HG02870 (cell line): Measurements from ENCODE around the gene SMARCAL1.
"Not testable (repeated sequence)": the region's sequence is repeated elsewhere in the genome, so short reads cannot be mapped to it uniquely, and the experiment has no call there.

Source experiments
- ATAC-seq: cut with Tn5 transposase; IDR thresholded peaks from one replicate; pipeline ENCODE4 v1.9.1; 2021; ENCODE audit warnings: mild to moderate bottlenecking, moderate library complexity; ENCODE audit not compliant: unreplicated experiment

The SMARCAL1 gene

GRCh38 chr2:216412022-216412999, at the start of gene SMARCAL1:
TSS of gene SMARCAL1 (plus strand) at chr2:216412484. CDS start at chr2:216414705, 2,221 bp downstream.
- peak; percentile 92 for ATAC-seq

GRCh38 chr2:216362730-216363129, 49.6 kb upstream of the SMARCAL1 start:
- no peak for ATAC-seq

- no peak for ATAC-seq
These were observed 49.1 kb upstream of the SMARCAL1 start for GRCh38 chr2:216363221-216363620.

- ATAC-seq: no peak
These were observed 46.8 kb upstream of the SMARCAL1 start for GRCh38 chr2:216365518-216365917.

- no peak for ATAC-seq
These were observed 45.4 kb upstream of the SMARCAL1 start for GRCh38 chr2:216366777-216367471.

GRCh38 chr2:216369821-216370220, 42.5 kb upstream of the SMARCAL1 start:
- no peak for ATAC-seq

- no peak for ATAC-seq
These were observed 41.1 kb upstream of the SMARCAL1 start for GRCh38 chr2:216370961-216371712.

GRCh38 chr2:216371721-216372702, 40.3 kb upstream of the SMARCAL1 start, which contains the start of gene MARCHF4:
TSS of gene MARCHF4 (minus strand) at chr2:216372483. CDS start at chr2:216370260, 2,223 bp downstream.
- no peak for ATAC-seq

- no peak for ATAC-seq
These were observed 39.5 kb upstream of the SMARCAL1 start for GRCh38 chr2:216372761-216373291.

- no peak for ATAC-seq
These were observed 38.4 kb upstream of the SMARCAL1 start for GRCh38 chr2:216373896-216374295.

- ATAC-seq: no peak
These were observed 37.0 kb upstream of the SMARCAL1 start for GRCh38 chr2:216375286-216375685.

- ATAC-seq: no peak
These were observed 32.3 kb upstream of the SMARCAL1 start for GRCh38 chr2:216379977-216380376.

GRCh38 chr2:216384409-216384808, 27.9 kb upstream of the SMARCAL1 start:
- not testable (repeated sequence) for ATAC-seq

GRCh38 chr2:216385478-216385877, 26.8 kb upstream of the SMARCAL1 start:
- ATAC-seq: no peak

GRCh38 chr2:216387262-216387661, 25.0 kb upstream of the SMARCAL1 start:
- ATAC-seq: no peak

GRCh38 chr2:216388046-216388884, 24.0 kb upstream of the SMARCAL1 start:
- peak; percentile 80 for ATAC-seq

- no peak for ATAC-seq
These were observed 22.7 kb upstream of the SMARCAL1 start for GRCh38 chr2:216389570-216389969.

GRCh38 chr2:216391401-216391800, 20.9 kb upstream of the SMARCAL1 start:
- no peak for ATAC-seq
